ENCODE results near the gene ATG3.
"Not testable (repeated sequence)": the region's sequence is repeated elsewhere in the genome, so short reads cannot be mapped to it uniquely, and the experiment has no call there.

The ATG3 gene

DNA sequence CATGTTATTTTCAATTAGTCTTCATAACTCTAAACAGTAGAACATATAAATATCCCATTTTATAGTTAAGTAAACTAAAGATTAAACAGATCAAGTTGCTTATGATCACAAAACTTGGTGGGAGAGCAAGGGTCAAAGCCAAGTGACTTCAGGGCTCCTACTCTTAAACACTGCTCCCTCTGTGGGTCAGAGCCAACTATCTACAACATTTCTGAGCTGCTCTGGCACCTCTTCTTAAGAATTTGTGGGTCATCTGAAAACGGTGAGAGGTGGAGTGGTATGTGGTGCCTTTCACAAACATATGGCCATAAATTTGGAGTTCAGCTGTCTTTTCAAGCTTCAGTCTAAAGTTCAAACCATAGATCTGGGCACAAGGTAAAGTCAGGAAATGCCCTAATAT is 10.9 kb downstream of the ATG3 start:
- DNase-seq (ENCODE audit: low read depth), result no peak
- H3K4me3 ChIP-seq (ENCODE audit: control insufficient read depth, low read depth, low read length), result no peak overlapping the region
- TF ChIP-seq, protein P1, sequence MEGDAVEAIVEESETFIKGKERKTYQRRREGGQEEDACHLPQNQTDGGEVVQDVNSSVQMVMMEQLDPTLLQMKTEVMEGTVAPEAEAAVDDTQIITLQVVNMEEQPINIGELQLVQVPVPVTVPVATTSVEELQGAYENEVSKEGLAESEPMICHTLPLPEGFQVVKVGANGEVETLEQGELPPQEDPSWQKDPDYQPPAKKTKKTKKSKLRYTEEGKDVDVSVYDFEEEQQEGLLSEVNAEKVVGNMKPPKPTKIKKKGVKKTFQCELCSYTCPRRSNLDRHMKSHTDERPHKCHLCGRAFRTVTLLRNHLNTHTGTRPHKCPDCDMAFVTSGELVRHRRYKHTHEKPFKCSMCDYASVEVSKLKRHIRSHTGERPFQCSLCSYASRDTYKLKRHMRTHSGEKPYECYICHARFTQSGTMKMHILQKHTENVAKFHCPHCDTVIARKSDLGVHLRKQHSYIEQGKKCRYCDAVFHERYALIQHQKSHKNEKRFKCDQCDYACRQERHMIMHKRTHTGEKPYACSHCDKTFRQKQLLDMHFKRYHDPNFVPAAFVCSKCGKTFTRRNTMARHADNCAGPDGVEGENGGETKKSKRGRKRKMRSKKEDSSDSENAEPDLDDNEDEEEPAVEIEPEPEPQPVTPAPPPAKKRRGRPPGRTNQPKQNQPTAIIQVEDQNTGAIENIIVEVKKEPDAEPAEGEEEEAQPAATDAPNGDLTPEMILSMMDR (conservative IDR thresholded peaks at IDR 0.05; ENCODE audit: control insufficient read depth, insufficient read depth, low read depth, low read length), result no peak

DNA sequence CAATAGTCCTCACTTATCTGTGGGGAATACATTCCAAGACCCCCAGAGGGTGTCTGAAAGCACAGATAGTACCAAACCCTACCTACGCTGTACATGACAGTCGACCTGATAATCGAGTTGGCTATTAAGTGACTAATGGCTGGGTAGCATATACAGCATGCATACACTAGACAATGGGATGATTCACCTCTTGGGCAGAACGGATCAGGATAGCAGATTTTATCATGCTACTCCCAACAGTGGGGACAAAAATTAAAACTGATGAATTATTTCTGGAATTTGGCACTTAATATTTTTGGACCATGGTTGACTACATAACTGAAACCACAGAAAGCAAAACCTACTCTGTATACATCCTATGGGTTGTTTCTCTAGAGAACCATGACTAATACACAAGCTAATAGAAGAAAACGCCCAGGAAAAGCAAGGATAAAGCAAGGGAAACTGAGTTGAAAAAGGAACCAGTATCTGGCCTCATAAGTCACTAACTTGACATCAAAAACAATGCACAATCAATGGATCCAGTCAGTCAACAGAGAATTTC is 15.5 kb downstream of the ATG3 start:
- H3K4me3 ChIP-seq (ENCODE audit: control insufficient read depth, low read depth, low read length), result no peak overlapping the region
- TF ChIP-seq, protein P1 (conservative IDR thresholded peaks at IDR 0.05; ENCODE audit: control insufficient read depth, insufficient read depth, low read depth, low read length), result no peak
- DNase-seq (ENCODE audit: low read depth), result no peak

DNA sequence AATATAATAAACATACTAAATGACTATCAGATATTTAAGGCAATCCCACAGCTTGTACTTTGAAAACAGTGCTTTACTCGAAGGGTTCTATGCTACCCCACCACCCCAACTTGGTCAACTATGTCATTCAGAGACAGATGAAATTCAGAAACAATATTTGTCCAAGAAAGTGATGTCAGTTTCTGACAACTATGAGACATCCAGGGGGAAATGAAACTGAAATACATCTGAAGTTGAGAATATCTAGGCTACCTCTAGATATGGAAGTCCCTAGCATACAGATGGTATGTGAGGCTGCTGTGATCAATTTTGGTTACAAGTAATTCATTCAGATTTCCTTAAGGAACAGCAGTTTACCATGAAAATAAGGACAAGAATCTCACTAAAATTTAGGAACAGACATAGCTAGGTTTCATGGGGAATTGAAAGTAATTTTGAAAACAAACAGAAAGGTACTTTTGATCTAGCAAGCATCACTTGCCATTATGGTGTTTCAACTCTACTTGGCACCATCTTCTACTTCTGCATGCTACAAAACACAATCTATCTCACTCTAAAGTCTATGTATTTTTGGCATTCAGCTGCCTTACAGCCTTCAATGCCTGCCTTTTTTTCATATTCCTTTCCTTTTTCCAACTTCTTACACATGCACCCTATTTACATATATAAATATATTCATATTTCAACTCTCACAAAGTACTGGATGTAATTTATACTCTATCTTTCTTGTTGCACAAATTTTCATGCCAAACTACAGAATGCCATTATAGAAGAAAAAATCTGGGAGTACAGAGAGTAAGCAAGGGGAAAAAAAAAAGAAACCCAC is 21.7 kb downstream of the ATG3 start:
- TF ChIP-seq, protein P1 (conservative IDR thresholded peaks at IDR 0.05; ENCODE audit: control insufficient read depth, insufficient read depth, low read depth, low read length), result no peak
- H3K4me3 ChIP-seq (ENCODE audit: control insufficient read depth, low read depth, low read length), result no peak overlapping the region
- DNase-seq (ENCODE audit: low read depth), result no peak

DNA sequence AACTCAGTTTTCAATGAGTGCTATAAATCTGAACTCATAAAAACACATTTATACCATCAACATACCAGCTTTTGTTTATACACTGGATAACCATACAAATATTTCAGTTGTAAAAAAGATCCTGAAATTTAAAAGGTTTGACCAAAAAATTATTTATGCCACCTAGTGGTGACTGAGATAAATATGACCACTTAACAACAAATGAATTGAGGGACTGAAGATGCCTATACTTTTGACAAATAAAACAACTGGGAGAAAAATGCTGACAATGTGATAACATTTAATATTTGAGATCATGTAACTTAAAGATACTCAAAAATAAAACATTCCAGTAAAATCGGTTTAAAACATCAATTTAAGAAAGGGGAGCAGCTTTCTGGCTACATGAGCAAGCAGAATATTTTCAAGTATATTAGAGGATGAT is 30.4 kb downstream of the ATG3 start:
- TF ChIP-seq, protein P1 (conservative IDR thresholded peaks at IDR 0.05; ENCODE audit: control insufficient read depth, insufficient read depth, low read depth, low read length), result peak; percentile 45
- DNase-seq (ENCODE audit: low read depth), result peak; percentile 54
- no peak overlapping the region for H3K4me3 ChIP-seq (ENCODE audit: control insufficient read depth, low read depth, low read length)

DNA sequence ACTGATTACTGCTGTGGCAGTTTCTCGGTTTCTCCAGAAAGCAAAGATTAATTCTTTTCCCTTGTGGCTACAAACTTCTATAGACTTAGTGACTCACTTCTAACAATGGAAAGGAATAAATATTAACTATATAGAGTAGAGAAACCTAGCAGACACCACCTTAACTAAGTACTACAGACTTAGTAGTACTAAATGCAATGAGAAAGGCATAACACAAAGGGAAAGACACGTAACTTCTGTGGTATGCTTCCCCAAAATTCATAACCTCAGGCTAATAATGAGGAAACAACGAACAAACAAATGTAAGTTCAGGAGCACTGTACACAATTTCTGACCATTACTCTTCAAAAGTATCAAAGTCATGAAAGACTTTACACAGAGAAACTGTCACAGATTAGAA is 31.2 kb downstream of the ATG3 start:
- H3K4me3 ChIP-seq (ENCODE audit: control insufficient read depth, low read depth, low read length), result no peak overlapping the region
- TF ChIP-seq, protein P1 (conservative IDR thresholded peaks at IDR 0.05; ENCODE audit: control insufficient read depth, insufficient read depth, low read depth, low read length), result no peak
- DNase-seq (ENCODE audit: low read depth), result no peak

DNA sequence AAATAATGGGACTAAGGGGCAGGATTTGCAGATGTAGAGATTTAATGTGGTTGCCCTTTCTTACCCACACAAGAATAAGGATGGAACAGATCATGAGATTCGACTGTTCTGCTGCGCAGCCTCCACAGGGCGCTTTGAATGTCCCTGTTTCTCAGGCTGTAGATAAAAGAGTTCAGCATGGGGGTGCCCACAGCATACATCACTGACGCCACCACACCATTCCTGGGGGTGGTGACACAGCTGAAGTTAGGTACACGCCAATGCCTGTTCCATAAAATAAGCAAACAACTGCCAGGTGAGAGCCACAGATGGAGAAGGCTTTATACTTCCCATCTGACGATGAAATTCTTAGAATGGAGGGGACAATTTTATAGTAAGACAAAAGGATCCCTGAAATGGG is 37.6 kb downstream of the ATG3 start:
- H3K4me3 ChIP-seq (ENCODE audit: control insufficient read depth, low read depth, low read length); DNase-seq (ENCODE audit: low read depth): not testable (repeated sequence)

DNA sequence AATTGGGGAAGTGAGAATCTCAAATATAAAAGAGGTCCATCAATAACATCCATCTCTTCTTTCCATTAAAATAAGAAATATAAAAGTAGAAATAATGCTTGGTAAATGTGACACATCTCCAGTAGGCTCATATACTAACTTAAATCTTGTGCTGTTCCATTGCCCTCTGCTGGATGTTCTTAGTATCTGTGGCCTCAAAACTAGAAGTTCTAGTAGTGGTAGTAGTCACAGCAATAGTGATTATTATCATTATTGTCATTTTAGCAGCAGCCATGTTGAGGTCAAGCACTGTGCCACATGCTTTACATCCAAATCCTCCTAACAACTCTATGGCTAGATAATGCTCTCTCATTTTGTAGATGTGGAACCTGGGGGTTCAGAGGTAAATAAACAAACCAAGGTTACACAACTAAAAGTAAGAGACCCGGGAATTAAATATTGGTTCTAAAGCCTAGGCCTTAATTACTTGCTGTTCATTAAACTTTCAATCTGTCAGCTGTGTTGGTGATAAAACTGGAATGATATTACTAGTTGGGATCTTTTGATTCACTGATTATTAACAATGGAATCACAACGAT is 42.2 kb downstream of the ATG3 start:
- no peak overlapping the region for H3K4me3 ChIP-seq (ENCODE audit: control insufficient read depth, low read depth, low read length)
- TF ChIP-seq, protein P1 (conservative IDR thresholded peaks at IDR 0.05; ENCODE audit: control insufficient read depth, insufficient read depth, low read depth, low read length), result peak; percentile 77
- DNase-seq (ENCODE audit: low read depth), result peak; percentile 76

DNA sequence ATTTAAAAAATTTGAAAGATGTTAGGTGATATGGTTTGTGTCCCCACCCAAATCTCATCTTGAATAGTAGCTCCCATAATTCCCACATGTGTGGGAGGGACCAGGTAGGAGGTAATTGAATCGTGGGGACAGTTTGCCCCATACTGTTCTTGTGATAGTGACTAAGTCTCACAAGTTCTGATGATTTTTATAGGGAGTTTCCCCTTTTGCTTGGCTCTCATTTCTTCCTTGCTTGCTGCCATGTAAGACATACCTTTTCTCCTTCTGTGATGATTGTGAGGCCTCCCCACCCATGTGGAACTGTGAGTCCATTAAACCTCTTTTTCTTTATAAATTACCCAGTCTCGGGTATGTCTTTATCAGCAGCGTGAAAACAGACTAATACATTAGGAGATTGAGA is 42.8 kb downstream of the ATG3 start:
- not testable (repeated sequence) for H3K4me3 ChIP-seq (ENCODE audit: control insufficient read depth, low read depth, low read length); DNase-seq (ENCODE audit: low read depth)
